DND-41 (cell line): ENCODE results near the gene CTNNAL1.

Experiments
- ATAC-seq: fragments of 200-7000 bp; cut with Tn5 transposase; 3 replicates; pipeline ENCODE4 v1.9.1; 2021; ENCODE audit warnings: low read depth; ENCODE audit not compliant: insufficient read depth
- DNase-seq: peaks from one replicate; pipeline ENCODE4 v3.0.0-alpha.2; 2020
- H2AFZ ChIP-seq: 2 replicates; pipeline ENCODE4 v1.6.0; 2012; ENCODE audit warnings: low read depth, low read length
- H3K27ac ChIP-seq: 2 replicates; pipeline ENCODE4 v1.5.1; 2012; ENCODE audit warnings: low read length, inconsistent platforms
- H3K27me3 ChIP-seq: fragments of 200-600 bp; sonication (generic); 2 replicates; pipeline ENCODE4 v1.6.0; 2012; ENCODE audit warnings: low read length, mild to moderate bottlenecking, inconsistent platforms; ENCODE audit not compliant: insufficient read depth, poor library complexity
- H3K36me3 ChIP-seq: 2 replicates; pipeline ENCODE4 v1.5.1; 2012; ENCODE audit warnings: low read length, inconsistent platforms; ENCODE audit not compliant: insufficient read depth
- H3K4me1 ChIP-seq: 2 replicates; pipeline ENCODE4 v1.5.1; 2012; ENCODE audit warnings: mild to moderate bottlenecking, low read length; ENCODE audit not compliant: insufficient read depth
- H3K4me2 ChIP-seq: 2 replicates; pipeline ENCODE4 v1.6.0; 2012; ENCODE audit warnings: mild to moderate bottlenecking, moderate library complexity, low read length, inconsistent platforms; ENCODE audit not compliant: insufficient read depth
- H3K4me3 ChIP-seq, 2 experiments: fragments of 200-600 bp in 1 of 2; shearing (Covaris generic) in 1 of 2; 2 replicates each; pipeline ENCODE4 v1.5.1; 2012 to 2016; ENCODE audit warnings: inconsistent platforms in 2 of 2, low read length in 2 of 2, mild to moderate bottlenecking in 2 of 2, low read depth in 1 of 2, moderate library complexity in 1 of 2
- H3K79me2 ChIP-seq: 2 replicates; pipeline ENCODE4 v1.6.0; 2012; ENCODE audit warnings: low read length, inconsistent platforms; ENCODE audit not compliant: insufficient read depth
- H3K9ac ChIP-seq: 2 replicates; pipeline ENCODE4 v1.6.0; 2012; ENCODE audit warnings: low read depth, mild to moderate bottlenecking, inconsistent platforms, low read length, moderate library complexity
- H3K9me3 ChIP-seq: 2 replicates; pipeline ENCODE4 v1.5.1; 2012; ENCODE audit warnings: low read length, moderate library complexity, mild to moderate bottlenecking, inconsistent platforms; ENCODE audit not compliant: insufficient read depth, severe bottlenecking
- H4K20me1 ChIP-seq: 2 replicates; pipeline ENCODE4 v1.6.0; 2012; ENCODE audit warnings: low read length; ENCODE audit not compliant: insufficient read depth
- EZH2 ChIP-seq: IDR thresholded peaks from 3 replicates; pipeline ENCODE4 v1.6.1; 2012; ENCODE audit warnings: borderline replicate concordance, low read depth, mild to moderate bottlenecking, moderate library complexity, low read length, inconsistent platforms; ENCODE audit not compliant: severe bottlenecking
- TF ChIP-seq, protein P1 (sequence below): IDR thresholded peaks from 2 replicates; pipeline ENCODE4 v1.5.1; 2012; ENCODE audit warnings: borderline replicate concordance, low read length, moderate library complexity, mild to moderate bottlenecking; ENCODE audit not compliant: poor library complexity, severe bottlenecking; ENCODE audit errors: extremely low read depth

CTNNAL1 gene

DNA sequence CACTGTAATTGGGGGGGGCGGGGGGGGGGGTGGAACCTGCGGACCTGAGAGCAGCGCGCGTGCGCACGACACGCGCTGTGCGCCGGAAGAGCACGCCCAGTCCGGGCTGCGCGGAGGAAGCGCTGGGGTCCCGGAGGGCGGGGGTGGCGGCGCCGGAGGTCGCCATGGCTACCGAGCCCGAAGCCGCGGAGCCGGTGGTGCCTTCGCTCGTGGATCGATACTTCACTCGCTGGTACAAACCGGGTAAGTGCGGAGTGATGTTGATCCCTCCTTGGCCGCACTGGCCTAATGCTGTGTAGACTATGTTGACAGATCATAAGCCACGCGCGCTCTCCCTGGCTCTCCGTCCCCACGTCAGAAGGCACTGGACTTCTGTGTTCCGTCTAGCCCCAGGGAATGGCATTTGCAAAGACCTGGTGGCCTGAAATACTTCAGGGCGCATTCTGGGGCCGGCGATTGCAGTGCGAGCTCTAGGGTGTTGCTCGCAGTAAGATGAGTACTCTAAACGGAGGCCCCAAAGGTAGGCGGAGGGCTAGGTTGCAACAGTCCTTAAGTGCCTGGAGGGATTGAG lies 78.9 kb downstream of the CTNNAL1 start, which contains the start of gene ABITRAM:
TSS of gene ABITRAM (plus strand) at position 78 of the 571 bp plus-strand sequence. CDS start at position 165, 87 bp downstream.
- peak within 1 kb of the TSS; percentile 95 for H2AFZ ChIP-seq
- peak within 1 kb of the TSS; percentile 86 for H3K9ac ChIP-seq
- H3K4me2 ChIP-seq = peak within 1 kb of the TSS; percentile 77
- ATAC-seq = peak; percentile 87
- peaks cover 14% of the 10 kb centered on the region for H3K36me3 ChIP-seq
- H3K27ac ChIP-seq = peak within 1 kb of the TSS; percentile 84
- H3K4me3 ChIP-seq = peak within 1 kb of the TSS; percentile 69 to 92
- peaks cover 44% of the 10 kb centered on the region for H3K79me2 ChIP-seq
- peak; percentile 72 for DNase-seq
- H3K27me3 ChIP-seq = no peaks in the 10 kb centered on the region
- no peaks in the 10 kb centered on the region for H3K9me3 ChIP-seq
- peaks cover 33% of the 10 kb centered on the region for H3K4me1 ChIP-seq
- no peak for TF ChIP-seq EZH2
- TF ChIP-seq, protein P1, sequence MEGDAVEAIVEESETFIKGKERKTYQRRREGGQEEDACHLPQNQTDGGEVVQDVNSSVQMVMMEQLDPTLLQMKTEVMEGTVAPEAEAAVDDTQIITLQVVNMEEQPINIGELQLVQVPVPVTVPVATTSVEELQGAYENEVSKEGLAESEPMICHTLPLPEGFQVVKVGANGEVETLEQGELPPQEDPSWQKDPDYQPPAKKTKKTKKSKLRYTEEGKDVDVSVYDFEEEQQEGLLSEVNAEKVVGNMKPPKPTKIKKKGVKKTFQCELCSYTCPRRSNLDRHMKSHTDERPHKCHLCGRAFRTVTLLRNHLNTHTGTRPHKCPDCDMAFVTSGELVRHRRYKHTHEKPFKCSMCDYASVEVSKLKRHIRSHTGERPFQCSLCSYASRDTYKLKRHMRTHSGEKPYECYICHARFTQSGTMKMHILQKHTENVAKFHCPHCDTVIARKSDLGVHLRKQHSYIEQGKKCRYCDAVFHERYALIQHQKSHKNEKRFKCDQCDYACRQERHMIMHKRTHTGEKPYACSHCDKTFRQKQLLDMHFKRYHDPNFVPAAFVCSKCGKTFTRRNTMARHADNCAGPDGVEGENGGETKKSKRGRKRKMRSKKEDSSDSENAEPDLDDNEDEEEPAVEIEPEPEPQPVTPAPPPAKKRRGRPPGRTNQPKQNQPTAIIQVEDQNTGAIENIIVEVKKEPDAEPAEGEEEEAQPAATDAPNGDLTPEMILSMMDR = no peak
- no peaks in the 10 kb centered on the region for H4K20me1 ChIP-seq

DNA sequence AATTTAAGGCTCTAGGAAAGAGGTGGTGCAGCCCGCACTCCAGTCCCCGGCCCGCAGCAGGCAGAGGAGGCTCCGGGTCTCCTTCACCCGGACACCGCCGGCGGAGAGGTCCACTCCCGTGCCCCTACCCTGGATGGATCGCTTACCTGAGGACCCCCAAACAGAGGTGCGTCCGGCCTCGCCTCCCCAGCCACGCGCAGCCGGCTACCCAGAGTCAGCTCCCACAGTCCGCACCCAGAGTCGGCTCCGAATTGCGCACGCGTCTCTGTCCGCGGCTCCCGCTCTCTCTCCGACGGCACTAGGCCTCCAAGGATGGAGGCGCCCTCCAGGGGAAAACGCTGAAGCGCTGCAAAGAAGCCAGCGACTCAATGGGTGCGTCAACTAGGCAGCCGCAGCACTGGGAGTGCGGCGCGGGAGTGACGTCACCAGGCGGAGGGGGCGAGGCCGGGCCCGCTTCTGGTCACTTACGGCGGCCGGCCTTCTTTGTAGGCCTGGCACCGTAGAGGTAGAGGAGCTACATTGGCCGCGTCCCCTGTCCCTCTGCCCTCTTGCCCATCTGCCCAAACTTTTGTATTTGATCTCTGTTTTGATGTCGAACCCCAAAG lies 79.5 kb downstream of the CTNNAL1 start, which contains the start of gene ELP1:
TSS of gene ELP1 (minus strand) at position 407 of the 605 bp plus-strand sequence. CDS start 2,978 bp downstream, outside the sequence.
- no peaks in the 10 kb centered on the region for H3K27me3 ChIP-seq
- peak within 1 kb of the TSS; percentile 95 for H2AFZ ChIP-seq
- H3K4me1 ChIP-seq = peaks cover 33% of the 10 kb centered on the region
- H3K79me2 ChIP-seq = peaks cover 44% of the 10 kb centered on the region
- no peaks in the 10 kb centered on the region for H3K9me3 ChIP-seq
- H3K36me3 ChIP-seq = peaks cover 13% of the 10 kb centered on the region
- DNase-seq = peak; percentile 88
- peak within 1 kb of the TSS; percentile 84 for H3K27ac ChIP-seq
- no peaks in the 10 kb centered on the region for H4K20me1 ChIP-seq
- peak within 1 kb of the TSS; percentile 69 to 92 for H3K4me3 ChIP-seq
- peak; percentile 85 for ATAC-seq
- TF ChIP-seq, protein P1 = peak; percentile 47
- TF ChIP-seq EZH2 = no peak
- H3K4me2 ChIP-seq = peak within 1 kb of the TSS; percentile 77
- peak within 1 kb of the TSS; percentile 86 for H3K9ac ChIP-seq

DNA sequence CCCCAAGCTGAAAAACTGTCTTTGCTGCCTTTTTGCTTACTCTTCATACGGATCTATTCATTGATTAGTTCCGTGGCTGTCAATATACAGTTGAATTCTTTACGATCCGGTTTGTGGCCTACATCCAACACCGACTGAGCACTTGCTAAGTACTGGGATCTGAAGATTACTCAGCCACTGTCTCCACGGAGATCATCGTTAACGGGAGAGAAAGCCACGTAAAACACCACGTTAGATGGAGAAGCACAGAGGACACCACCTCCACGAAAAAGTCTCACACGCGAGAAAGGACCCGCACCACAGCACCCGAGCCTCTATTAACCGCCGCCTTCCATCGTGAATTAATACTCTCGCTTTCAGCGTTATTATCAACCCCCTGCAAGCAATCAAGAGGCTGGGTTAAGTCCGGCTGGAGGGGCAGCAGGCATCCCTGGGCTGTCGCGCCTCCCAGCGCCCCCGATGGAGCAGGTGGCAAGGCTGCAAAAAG lies 80.0 kb downstream of the CTNNAL1 start:
- H3K27ac ChIP-seq = peak overlapping the region; percentile 84
- DNase-seq (no peak), ATAC-seq (no peak)
- peak overlapping the region; percentile 77 for H3K4me2 ChIP-seq
- H3K4me3 ChIP-seq = peak overlapping the region; percentile 69 to 92
- peaks cover 44% of the 10 kb centered on the region for H3K79me2 ChIP-seq
- peak overlapping the region; percentile 95 for H2AFZ ChIP-seq
- H3K27me3 ChIP-seq = no peaks in the 10 kb centered on the region
- H3K36me3 ChIP-seq = peaks cover 18% of the 10 kb centered on the region
- peaks cover 33% of the 10 kb centered on the region for H3K4me1 ChIP-seq
- peak overlapping the region; percentile 86 for H3K9ac ChIP-seq
- no peaks in the 10 kb centered on the region for H3K9me3 ChIP-seq
- no peak for TF ChIP-seq EZH2
- TF ChIP-seq, protein P1 = no peak
- no peaks in the 10 kb centered on the region for H4K20me1 ChIP-seq
